Osteoblast (primary cell): ENCODE results near the gene FRMD4A. TPM values are rescaled to one million over a fixed set of nuclear protein-coding genes. Genes with fewer than 3 reads are reported as not detected.

Source experiments
- DNase-seq: peaks from one replicate; pipeline ENCODE4 v3.0.0; 2011; ENCODE audit warnings: low spot score, mixed read lengths; ENCODE audit not compliant: insufficient read length; ENCODE audit errors: missing footprints
- H2AFZ ChIP-seq: 2 replicates; pipeline ENCODE4 v1.6.0; 2011; ENCODE audit warnings: mild to moderate bottlenecking, low read length
- H3K27ac ChIP-seq: 2 replicates; pipeline ENCODE4 v1.5.1; 2011; ENCODE audit warnings: mild to moderate bottlenecking, low read depth, low read length, moderate library complexity
- H3K27me3 ChIP-seq: 2 replicates; pipeline ENCODE4 v1.6.0; 2012; ENCODE audit warnings: mild to moderate bottlenecking, control low read depth, inconsistent platforms, low read length, moderate library complexity; ENCODE audit not compliant: insufficient read depth
- H3K36me3 ChIP-seq: 2 replicates; pipeline ENCODE4 v1.5.1; 2011; ENCODE audit warnings: mild to moderate bottlenecking, low read length, control low read depth, moderate library complexity; ENCODE audit not compliant: insufficient read depth
- H3K4me1 ChIP-seq: 2 replicates; pipeline ENCODE4 v1.5.1; 2011; ENCODE audit warnings: mild to moderate bottlenecking, low read length, control low read depth, moderate library complexity; ENCODE audit not compliant: insufficient read depth
- H3K4me2 ChIP-seq: 2 replicates; pipeline ENCODE4 v1.6.0; 2011; ENCODE audit warnings: mild to moderate bottlenecking, low read length; ENCODE audit not compliant: insufficient read depth
- H3K4me3 ChIP-seq: fragments of 200-600 bp; sonication (generic); 3 replicates; pipeline ENCODE4 v1.5.1; 2012; ENCODE audit warnings: mild to moderate bottlenecking, low read length, inconsistent platforms; ENCODE audit not compliant: insufficient read depth
- H3K79me2 ChIP-seq: 2 replicates; pipeline ENCODE4 v1.6.0; 2012; ENCODE audit warnings: mild to moderate bottlenecking, low read length, control low read depth, inconsistent platforms; ENCODE audit not compliant: insufficient read depth
- H3K9me3 ChIP-seq: 2 replicates; pipeline ENCODE4 v1.5.1; 2011; ENCODE audit warnings: low read depth, low read length, control low read depth
- H4K20me1 ChIP-seq: 2 replicates; pipeline ENCODE4 v1.6.0; 2012; ENCODE audit warnings: mild to moderate bottlenecking, low read length, control low read depth; ENCODE audit not compliant: insufficient read depth
- total RNA-seq: library from RNA; depleted of rRNA; stranded (reverse); fragments of >200 nt; gene quantifications from 2 replicates; pipeline ENCODE4 v1.2.3, GENCODE V29; 2012
- TF ChIP-seq, protein P1 (sequence below): IDR thresholded peaks from 2 replicates; pipeline ENCODE4 v1.5.1; 2011; ENCODE audit warnings: mild to moderate bottlenecking, low read depth, low read length, moderate library complexity; ENCODE audit errors: extremely low read depth

Gene FRMD4A
- total RNA-seq, 1 donor = 41.3 TPM

DNA sequence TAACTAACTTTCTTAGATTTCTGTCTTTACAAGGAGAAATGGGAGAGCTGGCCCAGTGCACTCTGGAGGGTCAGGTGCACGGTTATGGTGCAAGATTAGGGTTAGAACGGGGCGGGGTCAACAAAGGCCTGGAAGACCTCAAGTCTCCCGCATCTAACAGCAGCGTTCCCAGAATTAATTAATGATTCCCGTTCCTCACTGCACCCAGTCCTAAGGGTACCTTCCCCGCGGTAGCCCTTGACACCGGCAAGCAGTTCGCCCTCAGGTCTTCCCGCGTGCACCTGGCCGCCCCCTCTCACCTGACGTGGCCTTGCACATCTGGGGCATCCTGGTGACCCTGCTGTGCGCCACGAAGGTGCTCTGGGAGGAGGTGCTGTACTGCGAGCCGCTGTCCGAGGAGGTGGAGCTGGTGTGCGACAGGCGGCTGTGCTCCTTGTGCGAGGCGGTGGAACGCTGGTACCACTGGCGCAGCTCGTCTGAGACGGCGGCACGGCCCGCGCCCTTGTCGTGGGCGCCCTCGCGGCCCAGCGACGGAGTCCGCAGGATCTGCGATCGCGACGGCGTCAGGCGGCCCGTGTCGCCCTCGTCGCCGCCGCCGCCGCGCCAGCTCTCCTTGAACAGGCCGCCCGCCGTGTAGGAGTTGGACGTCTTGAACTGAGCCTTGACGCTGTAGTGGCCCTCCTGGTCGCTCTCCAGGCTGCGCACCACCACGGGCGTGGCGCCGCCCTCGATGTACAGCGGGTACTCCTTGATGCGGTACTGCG, 674.2 kb downstream of the FRMD4A start:
- Histone ChIP-seq H3K79me2 (peaks cover 4% of the 10 kb centered on the region), H3K9me3 (no peaks in the 10 kb centered on the region), H3K27me3 (no peaks in the 10 kb centered on the region), H4K20me1 (peaks cover 14% of the 10 kb centered on the region), H3K36me3 (peaks cover 83% of the 10 kb centered on the region), H3K4me1 (peaks cover 14% of the 10 kb centered on the region), H3K4me2 (no peak overlapping the region), H2AFZ (no peak overlapping the region), H3K4me3 (no peak overlapping the region), H3K27ac (no peak overlapping the region)
- DNase-seq = peak; percentile 71
- TF ChIP-seq, protein P1, sequence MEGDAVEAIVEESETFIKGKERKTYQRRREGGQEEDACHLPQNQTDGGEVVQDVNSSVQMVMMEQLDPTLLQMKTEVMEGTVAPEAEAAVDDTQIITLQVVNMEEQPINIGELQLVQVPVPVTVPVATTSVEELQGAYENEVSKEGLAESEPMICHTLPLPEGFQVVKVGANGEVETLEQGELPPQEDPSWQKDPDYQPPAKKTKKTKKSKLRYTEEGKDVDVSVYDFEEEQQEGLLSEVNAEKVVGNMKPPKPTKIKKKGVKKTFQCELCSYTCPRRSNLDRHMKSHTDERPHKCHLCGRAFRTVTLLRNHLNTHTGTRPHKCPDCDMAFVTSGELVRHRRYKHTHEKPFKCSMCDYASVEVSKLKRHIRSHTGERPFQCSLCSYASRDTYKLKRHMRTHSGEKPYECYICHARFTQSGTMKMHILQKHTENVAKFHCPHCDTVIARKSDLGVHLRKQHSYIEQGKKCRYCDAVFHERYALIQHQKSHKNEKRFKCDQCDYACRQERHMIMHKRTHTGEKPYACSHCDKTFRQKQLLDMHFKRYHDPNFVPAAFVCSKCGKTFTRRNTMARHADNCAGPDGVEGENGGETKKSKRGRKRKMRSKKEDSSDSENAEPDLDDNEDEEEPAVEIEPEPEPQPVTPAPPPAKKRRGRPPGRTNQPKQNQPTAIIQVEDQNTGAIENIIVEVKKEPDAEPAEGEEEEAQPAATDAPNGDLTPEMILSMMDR = no peak

DNA sequence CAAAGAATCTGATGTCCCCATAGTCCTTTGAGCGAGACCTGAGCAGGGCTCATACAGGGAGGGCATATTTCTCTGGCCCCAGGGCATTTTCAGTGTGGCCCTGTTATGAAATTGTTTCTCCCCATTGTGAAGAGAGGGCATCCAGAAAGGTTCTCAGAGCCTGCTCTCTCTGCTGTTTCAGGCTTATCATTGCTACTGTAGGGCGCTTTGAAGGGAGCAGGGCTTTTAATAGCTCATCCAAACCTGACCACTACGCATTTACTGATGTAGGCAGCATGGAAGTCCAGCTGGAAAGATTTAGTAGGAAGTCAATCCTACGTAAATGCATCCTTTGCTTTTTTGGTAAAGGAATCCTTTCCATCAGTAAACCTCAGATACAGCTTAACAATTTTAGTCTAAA, 675.9 kb downstream of the FRMD4A start:
- Histone ChIP-seq H3K27me3 (no peaks in the 10 kb centered on the region), H3K4me1 (peaks cover 4% of the 10 kb centered on the region), H2AFZ (no peak overlapping the region), H3K36me3 (peaks cover 91% of the 10 kb centered on the region), H4K20me1 (peaks cover 14% of the 10 kb centered on the region), H3K9me3 (no peaks in the 10 kb centered on the region), H3K4me3 (no peak overlapping the region), H3K79me2 (peaks cover 6% of the 10 kb centered on the region), H3K4me2 (no peak overlapping the region), H3K27ac (no peak overlapping the region)
- no peak for DNase-seq
- TF ChIP-seq, protein P1 = no peak

GRCh38 chr10:13654118-13654830, 676.5 kb downstream of the FRMD4A start:
- no peak overlapping the region for H3K4me2 ChIP-seq
- no peaks in the 10 kb centered on the region for H3K4me1 ChIP-seq
- H3K36me3 ChIP-seq = peaks cover 91% of the 10 kb centered on the region
- DNase-seq = peak; percentile 72
- H3K4me3 ChIP-seq = no peak overlapping the region
- H3K27ac ChIP-seq = no peak overlapping the region
- no peaks in the 10 kb centered on the region for H3K9me3 ChIP-seq
- H3K27me3 ChIP-seq = no peaks in the 10 kb centered on the region
- H4K20me1 ChIP-seq = peaks cover 14% of the 10 kb centered on the region
- peaks cover 6% of the 10 kb centered on the region for H3K79me2 ChIP-seq
- TF ChIP-seq, protein P1 = no peak
- no peak overlapping the region for H2AFZ ChIP-seq

DNA sequence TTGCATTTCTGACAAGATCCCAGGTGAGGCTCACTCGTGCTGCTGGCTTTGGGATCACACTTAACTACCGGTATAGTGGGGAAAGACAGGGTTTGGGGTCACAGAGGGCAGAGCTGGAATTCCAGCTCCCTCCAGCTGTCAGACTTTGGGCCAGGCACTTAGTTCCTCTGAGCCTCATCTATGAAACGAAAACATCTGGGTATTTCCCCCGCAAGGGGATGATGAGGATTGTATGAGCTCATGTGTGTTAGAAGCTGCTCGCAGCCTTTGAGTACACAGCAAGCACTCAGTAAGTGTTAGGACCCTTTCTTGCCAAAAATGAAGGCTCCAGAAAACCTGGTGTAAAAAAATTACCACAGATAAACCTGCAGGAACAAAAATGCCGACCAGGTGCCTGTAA, 677.9 kb downstream of the FRMD4A start:
- H3K27ac ChIP-seq = no peak overlapping the region

More for the DNA sequence above, 677.9 kb downstream of the FRMD4A start:
- peaks cover 6% of the 10 kb centered on the region for H3K79me2 ChIP-seq
- no peaks in the 10 kb centered on the region for H3K9me3 ChIP-seq
- no peaks in the 10 kb centered on the region for H3K27me3 ChIP-seq
- H2AFZ ChIP-seq = no peak overlapping the region
- no peaks in the 10 kb centered on the region for H3K4me1 ChIP-seq
- TF ChIP-seq, protein P1 = no peak
- no peak overlapping the region for H3K4me3 ChIP-seq
- no peak overlapping the region for H3K4me2 ChIP-seq
- H4K20me1 ChIP-seq = peaks cover 14% of the 10 kb centered on the region
- DNase-seq = no peak
- H3K36me3 ChIP-seq = peaks cover 92% of the 10 kb centered on the region
